ENCODE measurements around the gene RPL10. TPM values are rescaled to one million over a fixed set of nuclear protein-coding genes. Genes with fewer than 3 reads are reported as not detected.

The RPL10 gene
- total RNA-seq, 2 experiments from 2014 or later: 1,884 to 2,727 TPM

- no peaks in the 10 kb centered on the region for H3K9me3 Mint-ChIP-seq
- H3K27ac Mint-ChIP-seq: no peak overlapping the region
- H3K4me1 Mint-ChIP-seq: peaks cover 26% of the 10 kb centered on the region
- H3K36me3 Mint-ChIP-seq (ENCODE audit: low read depth): peaks cover 19% of the 10 kb centered on the region
- POLR2A ChIA-PET: no interaction called here
- CTCF ChIA-PET: no interaction called here
- no peak overlapping the region for H3K4me3 Mint-ChIP-seq
- no peak for DNase-seq
- no peaks in the 10 kb centered on the region for H3K27me3 Mint-ChIP-seq
Measured at GRCh38 chrX:154435171-154435733, 37.1 kb downstream of the RPL10 start.

- CTCF ChIA-PET: no interaction called here
- Mint-ChIP-seq H3K4me1 (peaks cover 22% of the 10 kb centered on the region), H3K4me3 (peak overlapping the region; percentile 75), H3K9me3 (no peaks in the 10 kb centered on the region), H3K27ac (peak overlapping the region; percentile 87), H3K36me3 (ENCODE audit: low read depth) (peaks cover 19% of the 10 kb centered on the region), H3K27me3 (no peaks in the 10 kb centered on the region)
- POLR2A ChIA-PET: no interaction called here
- DNase-seq: peak; percentile 45
Measured at GRCh38 chrX:154436374-154436982, 38.3 kb downstream of the RPL10 start.

GRCh38 chrX:154436983-154437752 is 39.0 kb downstream of the RPL10 start, which contains the start of gene GDI1:
Gene GDI1 (plus strand): TSS chrX:154437154. CDS start chrX:154437255, 101 bp downstream.
- Mint-ChIP-seq H3K27ac (peak within 1 kb of the TSS; percentile 87), H3K4me1 (peaks cover 27% of the 10 kb centered on the region), H3K36me3 (ENCODE audit: low read depth) (peaks cover 24% of the 10 kb centered on the region), H3K9me3 (no peaks in the 10 kb centered on the region), H3K27me3 (no peaks in the 10 kb centered on the region), H3K4me3 (peak within 1 kb of the TSS; percentile 81)
- CTCF ChIA-PET: no interaction called here
- POLR2A ChIA-PET: no interaction called here
- DNase-seq: peak; percentile 52

GRCh38 chrX:154437971-154438893 is 40.1 kb downstream of the RPL10 start:
- H3K4me3 Mint-ChIP-seq: peak overlapping the region; percentile 81
- peaks cover 31% of the 10 kb centered on the region for H3K4me1 Mint-ChIP-seq
- H3K27me3 Mint-ChIP-seq: no peaks in the 10 kb centered on the region
- peak overlapping the region; percentile 83 for H3K27ac Mint-ChIP-seq
- CTCF ChIA-PET: interaction anchor here (0.6 to 1.2 kb wide), 2 partner anchors 10 to 199 kb away, joined by 3 to 4 read pairs; partner anchors contain the start of gene ATP6AP1
- POLR2A ChIA-PET: no interaction called here
- H3K36me3 Mint-ChIP-seq (ENCODE audit: low read depth): peaks cover 21% of the 10 kb centered on the region
- no peaks in the 10 kb centered on the region for H3K9me3 Mint-ChIP-seq
- no peak for DNase-seq

- no peak overlapping the region for H3K27ac Mint-ChIP-seq
- H3K4me1 Mint-ChIP-seq: peaks cover 36% of the 10 kb centered on the region
- no peaks in the 10 kb centered on the region for H3K9me3 Mint-ChIP-seq
- peaks cover 17% of the 10 kb centered on the region for H3K36me3 Mint-ChIP-seq (ENCODE audit: low read depth)
- CTCF ChIA-PET: interaction anchor here (1.2 kb wide), 1 partner anchor 11 kb away, joined by 3 read pairs; the partner anchor contains the start of gene ATP6AP1
- POLR2A ChIA-PET: no interaction called here
- H3K4me3 Mint-ChIP-seq: no peak overlapping the region
- no peaks in the 10 kb centered on the region for H3K27me3 Mint-ChIP-seq
- no peak for DNase-seq
Measured at GRCh38 chrX:154439841-154440240, 41.7 kb downstream of the RPL10 start.

GRCh38 chrX:154440623-154441357 is 42.6 kb downstream of the RPL10 start:
- Mint-ChIP-seq H3K27me3 (no peaks in the 10 kb centered on the region), H3K4me1 (peaks cover 36% of the 10 kb centered on the region), H3K9me3 (no peaks in the 10 kb centered on the region), H3K4me3 (no peak overlapping the region), H3K27ac (no peak overlapping the region), H3K36me3 (ENCODE audit: low read depth) (peaks cover 11% of the 10 kb centered on the region)
- no peak for DNase-seq
- CTCF ChIA-PET: interaction anchor here (1.0 to 1.5 kb wide), 3 partner anchors 10 to 42 kb away, joined by 3 to 5 read pairs (median 4); partner anchors contain the start of genes ATP6AP1 and RPL10
- POLR2A ChIA-PET: no interaction called here

- DNase-seq: no peak
- Mint-ChIP-seq H3K27ac (no peak overlapping the region), H3K9me3 (no peaks in the 10 kb centered on the region), H3K4me1 (peaks cover 29% of the 10 kb centered on the region), H3K4me3 (no peak overlapping the region), H3K36me3 (ENCODE audit: low read depth) (peaks cover 7% of the 10 kb centered on the region), H3K27me3 (no peaks in the 10 kb centered on the region)
- ChIA-PET POLR2A (no interaction called here), CTCF (interaction anchor here (1.1 to 1.5 kb wide), 2 partner anchors 9 to 13 kb away, joined by 3 to 4 read pairs; partner anchors contain the start of gene ATP6AP1)
Measured at GRCh38 chrX:154441564-154441963, 43.4 kb downstream of the RPL10 start.

GRCh38 chrX:154441984-154442707 is 44.0 kb downstream of the RPL10 start:
- ChIA-PET POLR2A (no interaction called here), CTCF (interaction anchor here (1.5 kb wide), 1 partner anchor 14 kb away, joined by 4 read pairs; the partner anchor contains the start of gene ATP6AP1)
- H3K36me3 Mint-ChIP-seq (ENCODE audit: low read depth): peaks cover 10% of the 10 kb centered on the region
- H3K4me3 Mint-ChIP-seq: no peak overlapping the region
- peak overlapping the region; percentile 19 for H3K27ac Mint-ChIP-seq
- H3K9me3 Mint-ChIP-seq: no peaks in the 10 kb centered on the region
- no peaks in the 10 kb centered on the region for H3K27me3 Mint-ChIP-seq
- DNase-seq: no peak
- peaks cover 31% of the 10 kb centered on the region for H3K4me1 Mint-ChIP-seq

- peak overlapping the region; percentile 84 for H3K27ac Mint-ChIP-seq
Measured at GRCh38 chrX:154443479-154443910, 45.3 kb downstream of the RPL10 start.

GRCh38 chrX:154443992-154444754 is 46.0 kb downstream of the RPL10 start, which contains the start of gene FAM50A:
Gene FAM50A (plus strand): TSS chrX:154444141. CDS start chrX:154444236, 95 bp downstream.
- peak; percentile 66 for DNase-seq
- H3K27ac Mint-ChIP-seq: peak within 1 kb of the TSS; percentile 84
- peak within 1 kb of the TSS; percentile 70 for H3K4me3 Mint-ChIP-seq
- H3K9me3 Mint-ChIP-seq: no peaks in the 10 kb centered on the region
- H3K27me3 Mint-ChIP-seq: no peaks in the 10 kb centered on the region
- CTCF ChIA-PET: interaction anchor here (1.1 kb wide), 1 partner anchor 11 kb away, joined by 3 read pairs; no protein-coding TSS in a partner anchor
- H3K4me1 Mint-ChIP-seq: peaks cover 22% of the 10 kb centered on the region
- POLR2A ChIA-PET: no interaction called here
- peaks cover 11% of the 10 kb centered on the region for H3K36me3 Mint-ChIP-seq (ENCODE audit: low read depth)

More at GRCh38 chrX:154443479-154443910, 45.3 kb downstream of the RPL10 start:
- Mint-ChIP-seq H3K36me3 (ENCODE audit: low read depth) (peaks cover 11% of the 10 kb centered on the region), H3K9me3 (no peaks in the 10 kb centered on the region), H3K4me1 (peaks cover 24% of the 10 kb centered on the region), H3K27me3 (no peaks in the 10 kb centered on the region), H3K4me3 (peak overlapping the region; percentile 70)
- ChIA-PET CTCF (no interaction called here), POLR2A (no interaction called here)
- no peak for DNase-seq
